GM23248 (cell line): ENCODE measurements around the gene PRDM16. TPM values are rescaled to one million over a fixed set of nuclear protein-coding genes. Genes with fewer than 3 reads are reported as not detected.

Experiments
- DNase-seq: peaks from one replicate; pipeline ENCODE4 v3.0.0-alpha.2; 2015
- H2AFZ ChIP-seq: fragments of 200-600 bp; sonication (generic); 2 replicates; pipeline ENCODE4 v1.6.1; 2016; ENCODE audit warnings: antibody characterized with exemption
- H3F3A ChIP-seq: fragments of 200-600 bp; sonication (generic); 2 replicates; pipeline ENCODE4 v1.6.1; 2016; ENCODE audit warnings: mild to moderate bottlenecking, antibody characterized with exemption, mixed run types; ENCODE audit not compliant: insufficient read depth
- H3K27ac ChIP-seq: fragments of 200-600 bp; sonication (generic); 2 replicates; pipeline ENCODE4 v1.5.1; 2016; ENCODE audit warnings: mild to moderate bottlenecking
- H3K27me3 ChIP-seq: fragments of 200-600 bp; sonication (generic); replicated peaks from 2 replicates; pipeline ENCODE4 v1.6.1; 2016; ENCODE audit warnings: mild to moderate bottlenecking; ENCODE audit not compliant: insufficient read depth
- H3K36me3 ChIP-seq: fragments of 200-600 bp; sonication (generic); 2 replicates; pipeline ENCODE4 v1.6.1; 2016; ENCODE audit warnings: low read depth, mild to moderate bottlenecking
- H3K4me1 ChIP-seq: fragments of 200-600 bp; sonication (generic); 2 replicates; pipeline ENCODE4 v1.6.1; 2016; ENCODE audit warnings: mild to moderate bottlenecking; ENCODE audit not compliant: insufficient read depth
- H3K4me2 ChIP-seq: fragments of 200-600 bp; sonication (generic); one replicate; pipeline ENCODE4 v1.6.1; 2016; ENCODE audit warnings: mild to moderate bottlenecking; ENCODE audit not compliant: unreplicated experiment
- H3K4me3 ChIP-seq: fragments of 200-600 bp; sonication (generic); 2 replicates; pipeline ENCODE4 v1.5.1; 2016; ENCODE audit warnings: mild to moderate bottlenecking
- H3K79me2 ChIP-seq: fragments of 200-600 bp; sonication (generic); 2 replicates; pipeline ENCODE4 v1.6.1; 2016; ENCODE audit warnings: mild to moderate bottlenecking; ENCODE audit not compliant: insufficient read depth
- H3K9ac ChIP-seq: fragments of 200-600 bp; sonication (generic); 2 replicates; pipeline ENCODE4 v1.6.1; 2016; ENCODE audit warnings: mild to moderate bottlenecking
- H3K9me2 ChIP-seq: fragments of 200-600 bp; sonication (generic); 2 replicates; pipeline ENCODE4 v1.6.1; 2016; ENCODE audit warnings: mixed run types, mild to moderate bottlenecking, moderate library complexity; ENCODE audit not compliant: insufficient read depth
- H3K9me3 ChIP-seq: fragments of 200-600 bp; sonication (generic); one replicate; pipeline ENCODE4 v1.6.1; 2017; ENCODE audit warnings: low read depth
- H4K20me1 ChIP-seq: fragments of 200-600 bp; sonication (generic); 2 replicates; pipeline ENCODE4 v1.6.0; 2016; ENCODE audit not compliant: insufficient read depth
- EZH2 ChIP-seq: fragments of 200-600 bp; sonication (generic); IDR thresholded peaks from 2 replicates; pipeline ENCODE4 v1.6.1; 2018; ENCODE audit warnings: antibody characterized with exemption, mild to moderate bottlenecking; ENCODE audit not compliant: insufficient read depth, poor library complexity, severe bottlenecking
- EZH2phosphoT487 ChIP-seq: fragments of 200-600 bp; sonication (generic); IDR thresholded peaks from 2 replicates; pipeline ENCODE4 v1.6.1; 2018; ENCODE audit warnings: antibody characterized with exemption, moderate library complexity, mild to moderate bottlenecking, low read depth; ENCODE audit not compliant: insufficient read depth
- WGBS, 2 experiments: methylation state at CpG; one replicate each; pipeline ENCODE4 v1.1.6; 2015 to 2017; ENCODE audit warnings: low lambda C conversion rate in 2 of 2, low coverage in 1 of 2; ENCODE audit errors: missing lambda C conversion rate in 2 of 2; 5-methylcytosine and 5-hydroxymethylcytosine counted together
- in situ Hi-C: fragments of 300-500 bp; cut with MboI; formaldehyde crosslinking; loops from 2 replicates; pipeline ENCODE4 v1.15.0; 2020
- polyA plus RNA-seq: library from polyadenylated mRNA; unstranded; fragments of >200 nt; fragmentation: Nextera tagmentation; extraction: Ambion mirVana; gene quantifications from 2 replicates; pipeline ENCODE4 v1.2.1, GENCODE V29; 2016
- total RNA-seq: library from RNA; depleted of rRNA; stranded (reverse); fragments of >200 nt; shearing (Covaris generic); gene quantifications from 2 replicates; pipeline ENCODE4 v1.2.3, GENCODE V29; 2014

Gene PRDM16
- total and polyA plus RNA-seq, 2 experiments from 2014 or later: 0.18 TPM; not detected in 1

GRCh38 chr1:3257788-3258187 lies 188.8 kb downstream of the PRDM16 start:
- no peaks in the 10 kb centered on the region for H3F3A ChIP-seq
- H3K4me2 ChIP-seq: no peak overlapping the region
- H2AFZ ChIP-seq: no peak overlapping the region

GRCh38 chr1:3258386-3259003 lies 189.5 kb downstream of the PRDM16 start:
- no peak for DNase-seq
- H4K20me1 ChIP-seq: no peaks in the 10 kb centered on the region
- no peak overlapping the region for H3K4me2 ChIP-seq
- no peak overlapping the region for H3K4me3 ChIP-seq
- H3K79me2 ChIP-seq: no peaks in the 10 kb centered on the region
- H3K4me1 ChIP-seq: no peaks in the 10 kb centered on the region
- WGBS, 2 experiments: 15 to 17% methylated on average over 16 of the region's 16 CpGs
- H3K9me3 ChIP-seq: no peaks in the 10 kb centered on the region
- no peaks in the 10 kb centered on the region for H3K36me3 ChIP-seq
- 0 out of 2 replicates have a peak, but pooled peaks cover 6% of the 10 kb centered on the region for H3K27me3 ChIP-seq
- in situ Hi-C loops: no loop called here
- no peaks in the 10 kb centered on the region for H3K9me2 ChIP-seq
- no peaks in the 10 kb centered on the region for H3F3A ChIP-seq
- no peak overlapping the region for H3K27ac ChIP-seq
- no peak overlapping the region for H3K9ac ChIP-seq
- TF ChIP-seq EZH2phosphoT487: no peak
- TF ChIP-seq EZH2: no peak
- no peak overlapping the region for H2AFZ ChIP-seq

More at GRCh38 chr1:3257788-3258187, 188.8 kb downstream of the PRDM16 start:
- H3K36me3 ChIP-seq: no peaks in the 10 kb centered on the region
- 64 to 71% methylated on average over 4 of the region's 4 CpGs for WGBS, 2 experiments
- no peak for DNase-seq
- H3K4me1 ChIP-seq: no peaks in the 10 kb centered on the region
- no peak overlapping the region for H3K4me3 ChIP-seq
- H3K27ac ChIP-seq: no peak overlapping the region
- in situ Hi-C loops: no loop called here
- H3K9ac ChIP-seq: no peak overlapping the region
- no peaks in the 10 kb centered on the region for H3K9me3 ChIP-seq
- no peaks in the 10 kb centered on the region for H3K9me2 ChIP-seq
- no peaks in the 10 kb centered on the region for H3K79me2 ChIP-seq
- H4K20me1 ChIP-seq: no peaks in the 10 kb centered on the region
- TF ChIP-seq EZH2phosphoT487 (no peak), EZH2 (no peak)
- 0 out of 2 replicates have a peak, but pooled peaks cover 6% of the 10 kb centered on the region for H3K27me3 ChIP-seq

GRCh38 chr1:3259020-3259419 lies 190.0 kb downstream of the PRDM16 start:
- H3K79me2 ChIP-seq: no peaks in the 10 kb centered on the region

GRCh38 chr1:3261007-3261968 lies 192.3 kb downstream of the PRDM16 start:
- WGBS, 2 experiments: 52 to 54% methylated on average over 20 to 21 of the region's 21 CpGs

More at GRCh38 chr1:3259020-3259419, 190.0 kb downstream of the PRDM16 start:
- 27 to 32% methylated on average over 11 to 13 of the region's 14 CpGs for WGBS, 2 experiments
- Histone ChIP-seq H3F3A (no peaks in the 10 kb centered on the region), H2AFZ (no peak overlapping the region), H3K9me3 (no peaks in the 10 kb centered on the region), H3K4me1 (no peaks in the 10 kb centered on the region), H4K20me1 (no peaks in the 10 kb centered on the region), H3K27ac (no peak overlapping the region), H3K36me3 (no peaks in the 10 kb centered on the region), H3K27me3 (0 out of 2 replicates have a peak, but pooled peaks cover 6% of the 10 kb centered on the region), H3K4me3 (no peak overlapping the region), H3K9me2 (no peaks in the 10 kb centered on the region), H3K4me2 (no peak overlapping the region), H3K9ac (no peak overlapping the region)
- TF ChIP-seq EZH2 (no peak), EZH2phosphoT487 (no peak)
- in situ Hi-C loops: no loop called here
- no peak for DNase-seq

More at GRCh38 chr1:3261007-3261968, 192.3 kb downstream of the PRDM16 start:
- Histone ChIP-seq H3K4me3 (no peak overlapping the region), H3K9ac (no peak overlapping the region), H3K27ac (no peak overlapping the region), H2AFZ (no peak overlapping the region), H4K20me1 (no peaks in the 10 kb centered on the region), H3K27me3 (0 out of 2 replicates have a peak, but pooled peaks cover 6% of the 10 kb centered on the region), H3K79me2 (no peaks in the 10 kb centered on the region), H3K4me1 (no peaks in the 10 kb centered on the region), H3K9me3 (no peaks in the 10 kb centered on the region), H3K36me3 (no peaks in the 10 kb centered on the region), H3K9me2 (no peaks in the 10 kb centered on the region), H3F3A (no peaks in the 10 kb centered on the region), H3K4me2 (no peak overlapping the region)
- DNase-seq: no peak
- TF ChIP-seq EZH2phosphoT487 (no peak), EZH2 (no peak)
- in situ Hi-C loops: no loop called here
